ENCODE data around the gene HPCAL4. TPM values are rescaled to one million over a fixed set of nuclear protein-coding genes. Genes with fewer than 3 reads are reported as not detected.

Gene HPCAL4
- total and polyA plus RNA-seq, 2 experiments from 2014 or later: 0.08 to 1.2 TPM

DNA sequence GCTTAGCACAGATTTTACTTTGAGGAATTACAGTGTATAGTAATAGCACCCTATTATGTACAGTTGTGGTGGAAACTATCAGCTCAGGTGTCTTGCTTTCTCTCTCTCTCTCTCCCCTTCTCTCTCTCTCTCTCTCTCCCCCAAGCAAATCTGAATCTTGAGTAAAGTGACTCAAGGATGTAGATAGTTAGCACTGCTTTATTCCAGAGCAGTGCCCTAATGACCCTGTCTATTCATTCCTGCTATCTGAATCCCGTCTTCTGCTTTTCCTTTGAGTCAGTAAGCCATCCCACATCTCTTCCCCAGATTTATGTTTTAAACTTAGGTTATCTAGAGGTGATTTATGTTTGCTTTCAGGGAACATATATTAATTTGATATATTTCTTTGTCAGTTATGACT is 5.2 kb upstream of the HPCAL4 start:
- H3K4me3 ChIP-seq: no peak overlapping the region
- TF ChIP-seq EZH2phosphoT487 (IDR thresholded peaks at IDR 0.05; ENCODE audit: unreplicated experiment) (no peak), NANOG (IDR thresholded peaks at IDR 0.05; ENCODE audit: borderline replicate concordance) (no peak), POLR2AphosphoS5 (IDR thresholded peaks at IDR 0.05; ENCODE audit: low read depth) (no peak), EZH2 (IDR thresholded peaks at IDR 0.05; ENCODE audit: low read depth, unreplicated experiment) (no peak), ZNF331 (CRISPR knock-in tag; IDR thresholded peaks at IDR 0.05; ENCODE audit: low read depth) (no peak), JUNB (IDR thresholded peaks at IDR 0.05; ENCODE audit: unreplicated experiment) (no peak), STAT1 (IDR thresholded peaks at IDR 0.05; ENCODE audit: unreplicated experiment) (no peak), CREB1 (CRISPR knock-in tag; IDR thresholded peaks at IDR 0.05; ENCODE audit: low read depth) (no peak), ZNF114 (CRISPR knock-in tag; IDR thresholded peaks at IDR 0.05) (no peak)
- TF ChIP-seq, protein P1, sequence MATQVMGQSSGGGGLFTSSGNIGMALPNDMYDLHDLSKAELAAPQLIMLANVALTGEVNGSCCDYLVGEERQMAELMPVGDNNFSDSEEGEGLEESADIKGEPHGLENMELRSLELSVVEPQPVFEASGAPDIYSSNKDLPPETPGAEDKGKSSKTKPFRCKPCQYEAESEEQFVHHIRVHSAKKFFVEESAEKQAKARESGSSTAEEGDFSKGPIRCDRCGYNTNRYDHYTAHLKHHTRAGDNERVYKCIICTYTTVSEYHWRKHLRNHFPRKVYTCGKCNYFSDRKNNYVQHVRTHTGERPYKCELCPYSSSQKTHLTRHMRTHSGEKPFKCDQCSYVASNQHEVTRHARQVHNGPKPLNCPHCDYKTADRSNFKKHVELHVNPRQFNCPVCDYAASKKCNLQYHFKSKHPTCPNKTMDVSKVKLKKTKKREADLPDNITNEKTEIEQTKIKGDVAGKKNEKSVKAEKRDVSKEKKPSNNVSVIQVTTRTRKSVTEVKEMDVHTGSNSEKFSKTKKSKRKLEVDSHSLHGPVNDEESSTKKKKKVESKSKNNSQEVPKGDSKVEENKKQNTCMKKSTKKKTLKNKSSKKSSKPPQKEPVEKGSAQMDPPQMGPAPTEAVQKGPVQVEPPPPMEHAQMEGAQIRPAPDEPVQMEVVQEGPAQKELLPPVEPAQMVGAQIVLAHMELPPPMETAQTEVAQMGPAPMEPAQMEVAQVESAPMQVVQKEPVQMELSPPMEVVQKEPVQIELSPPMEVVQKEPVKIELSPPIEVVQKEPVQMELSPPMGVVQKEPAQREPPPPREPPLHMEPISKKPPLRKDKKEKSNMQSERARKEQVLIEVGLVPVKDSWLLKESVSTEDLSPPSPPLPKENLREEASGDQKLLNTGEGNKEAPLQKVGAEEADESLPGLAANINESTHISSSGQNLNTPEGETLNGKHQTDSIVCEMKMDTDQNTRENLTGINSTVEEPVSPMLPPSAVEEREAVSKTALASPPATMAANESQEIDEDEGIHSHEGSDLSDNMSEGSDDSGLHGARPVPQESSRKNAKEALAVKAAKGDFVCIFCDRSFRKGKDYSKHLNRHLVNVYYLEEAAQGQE (IDR thresholded peaks at IDR 0.05; ENCODE audit: unreplicated experiment): no peak
- TF ChIP-seq, protein P2, sequence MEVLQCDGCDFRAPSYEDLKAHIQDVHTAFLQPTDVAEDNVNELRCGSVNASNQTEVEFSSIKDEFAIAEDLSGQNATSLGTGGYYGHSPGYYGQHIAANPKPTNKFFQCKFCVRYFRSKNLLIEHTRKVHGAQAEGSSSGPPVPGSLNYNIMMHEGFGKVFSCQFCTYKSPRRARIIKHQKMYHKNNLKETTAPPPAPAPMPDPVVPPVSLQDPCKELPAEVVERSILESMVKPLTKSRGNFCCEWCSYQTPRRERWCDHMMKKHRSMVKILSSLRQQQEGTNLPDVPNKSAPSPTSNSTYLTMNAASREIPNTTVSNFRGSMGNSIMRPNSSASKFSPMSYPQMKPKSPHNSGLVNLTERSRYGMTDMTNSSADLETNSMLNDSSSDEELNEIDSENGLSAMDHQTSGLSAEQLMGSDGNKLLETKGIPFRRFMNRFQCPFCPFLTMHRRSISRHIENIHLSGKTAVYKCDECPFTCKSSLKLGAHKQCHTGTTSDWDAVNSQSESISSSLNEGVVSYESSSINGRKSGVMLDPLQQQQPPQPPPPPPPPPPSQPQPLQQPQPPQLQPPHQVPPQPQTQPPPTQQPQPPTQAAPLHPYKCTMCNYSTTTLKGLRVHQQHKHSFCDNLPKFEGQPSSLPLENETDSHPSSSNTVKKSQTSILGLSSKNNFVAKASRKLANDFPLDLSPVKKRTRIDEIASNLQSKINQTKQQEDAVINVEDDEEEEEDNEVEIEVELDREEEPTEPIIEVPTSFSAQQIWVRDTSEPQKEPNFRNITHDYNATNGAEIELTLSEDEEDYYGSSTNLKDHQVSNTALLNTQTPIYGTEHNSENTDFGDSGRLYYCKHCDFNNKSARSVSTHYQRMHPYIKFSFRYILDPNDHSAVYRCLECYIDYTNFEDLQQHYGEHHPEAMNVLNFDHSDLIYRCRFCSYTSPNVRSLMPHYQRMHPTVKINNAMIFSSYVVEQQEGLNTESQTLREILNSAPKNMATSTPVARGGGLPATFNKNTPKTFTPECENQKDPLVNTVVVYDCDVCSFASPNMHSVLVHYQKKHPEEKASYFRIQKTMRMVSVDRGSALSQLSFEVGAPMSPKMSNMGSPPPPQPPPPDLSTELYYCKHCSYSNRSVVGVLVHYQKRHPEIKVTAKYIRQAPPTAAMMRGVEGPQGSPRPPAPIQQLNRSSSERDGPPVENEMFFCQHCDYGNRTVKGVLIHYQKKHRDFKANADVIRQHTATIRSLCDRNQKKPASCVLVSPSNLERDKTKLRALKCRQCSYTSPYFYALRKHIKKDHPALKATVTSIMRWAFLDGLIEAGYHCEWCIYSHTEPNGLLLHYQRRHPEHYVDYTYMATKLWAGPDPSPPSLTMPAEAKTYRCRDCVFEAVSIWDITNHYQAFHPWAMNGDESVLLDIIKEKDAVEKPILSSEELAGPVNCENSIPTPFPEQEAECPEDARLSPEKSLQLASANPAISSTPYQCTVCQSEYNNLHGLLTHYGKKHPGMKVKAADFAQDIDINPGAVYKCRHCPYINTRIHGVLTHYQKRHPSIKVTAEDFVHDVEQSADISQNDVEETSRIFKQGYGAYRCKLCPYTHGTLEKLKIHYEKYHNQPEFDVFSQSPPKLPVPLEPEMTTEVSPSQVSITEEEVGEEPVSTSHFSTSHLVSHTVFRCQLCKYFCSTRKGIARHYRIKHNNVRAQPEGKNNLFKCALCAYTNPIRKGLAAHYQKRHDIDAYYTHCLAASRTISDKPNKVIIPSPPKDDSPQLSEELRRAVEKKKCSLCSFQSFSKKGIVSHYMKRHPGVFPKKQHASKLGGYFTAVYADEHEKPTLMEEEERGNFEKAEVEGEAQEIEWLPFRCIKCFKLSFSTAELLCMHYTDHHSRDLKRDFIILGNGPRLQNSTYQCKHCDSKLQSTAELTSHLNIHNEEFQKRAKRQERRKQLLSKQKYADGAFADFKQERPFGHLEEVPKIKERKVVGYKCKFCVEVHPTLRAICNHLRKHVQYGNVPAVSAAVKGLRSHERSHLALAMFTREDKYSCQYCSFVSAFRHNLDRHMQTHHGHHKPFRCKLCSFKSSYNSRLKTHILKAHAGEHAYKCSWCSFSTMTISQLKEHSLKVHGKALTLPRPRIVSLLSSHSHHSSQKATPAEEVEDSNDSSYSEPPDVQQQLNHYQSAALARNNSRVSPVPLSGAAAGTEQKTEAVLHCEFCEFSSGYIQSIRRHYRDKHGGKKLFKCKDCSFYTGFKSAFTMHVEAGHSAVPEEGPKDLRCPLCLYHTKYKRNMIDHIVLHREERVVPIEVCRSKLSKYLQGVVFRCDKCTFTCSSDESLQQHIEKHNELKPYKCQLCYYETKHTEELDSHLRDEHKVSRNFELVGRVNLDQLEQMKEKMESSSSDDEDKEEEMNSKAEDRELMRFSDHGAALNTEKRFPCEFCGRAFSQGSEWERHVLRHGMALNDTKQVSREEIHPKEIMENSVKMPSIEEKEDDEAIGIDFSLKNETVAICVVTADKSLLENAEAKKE (CRISPR knock-in tag; IDR thresholded peaks at IDR 0.05): no peak
- TF ChIP-seq, protein P3, sequence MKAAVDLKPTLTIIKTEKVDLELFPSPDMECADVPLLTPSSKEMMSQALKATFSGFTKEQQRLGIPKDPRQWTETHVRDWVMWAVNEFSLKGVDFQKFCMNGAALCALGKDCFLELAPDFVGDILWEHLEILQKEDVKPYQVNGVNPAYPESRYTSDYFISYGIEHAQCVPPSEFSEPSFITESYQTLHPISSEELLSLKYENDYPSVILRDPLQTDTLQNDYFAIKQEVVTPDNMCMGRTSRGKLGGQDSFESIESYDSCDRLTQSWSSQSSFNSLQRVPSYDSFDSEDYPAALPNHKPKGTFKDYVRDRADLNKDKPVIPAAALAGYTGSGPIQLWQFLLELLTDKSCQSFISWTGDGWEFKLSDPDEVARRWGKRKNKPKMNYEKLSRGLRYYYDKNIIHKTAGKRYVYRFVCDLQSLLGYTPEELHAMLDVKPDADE (IDR thresholded peaks at IDR 0.05): no peak
- TF ChIP-seq, protein P4, sequence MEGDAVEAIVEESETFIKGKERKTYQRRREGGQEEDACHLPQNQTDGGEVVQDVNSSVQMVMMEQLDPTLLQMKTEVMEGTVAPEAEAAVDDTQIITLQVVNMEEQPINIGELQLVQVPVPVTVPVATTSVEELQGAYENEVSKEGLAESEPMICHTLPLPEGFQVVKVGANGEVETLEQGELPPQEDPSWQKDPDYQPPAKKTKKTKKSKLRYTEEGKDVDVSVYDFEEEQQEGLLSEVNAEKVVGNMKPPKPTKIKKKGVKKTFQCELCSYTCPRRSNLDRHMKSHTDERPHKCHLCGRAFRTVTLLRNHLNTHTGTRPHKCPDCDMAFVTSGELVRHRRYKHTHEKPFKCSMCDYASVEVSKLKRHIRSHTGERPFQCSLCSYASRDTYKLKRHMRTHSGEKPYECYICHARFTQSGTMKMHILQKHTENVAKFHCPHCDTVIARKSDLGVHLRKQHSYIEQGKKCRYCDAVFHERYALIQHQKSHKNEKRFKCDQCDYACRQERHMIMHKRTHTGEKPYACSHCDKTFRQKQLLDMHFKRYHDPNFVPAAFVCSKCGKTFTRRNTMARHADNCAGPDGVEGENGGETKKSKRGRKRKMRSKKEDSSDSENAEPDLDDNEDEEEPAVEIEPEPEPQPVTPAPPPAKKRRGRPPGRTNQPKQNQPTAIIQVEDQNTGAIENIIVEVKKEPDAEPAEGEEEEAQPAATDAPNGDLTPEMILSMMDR (conservative IDR thresholded peaks at IDR 0.05; ENCODE audit: low read depth in 2 of 2): no peak
- no peak overlapping the region for H3K4me2 ChIP-seq
- H3K4me3 Mint-ChIP-seq: no peak overlapping the region
- peaks cover 98% of the 10 kb centered on the region for H3K27me3 ChIP-seq (ENCODE audit: insufficient read depth)
- H3K36me3 ChIP-seq (ENCODE audit: insufficient read depth): no peaks in the 10 kb centered on the region
- H3K79me2 ChIP-seq (replicated peaks; ENCODE audit: insufficient read depth): no peaks in the 10 kb centered on the region
- H3K27me3 Mint-ChIP-seq (ENCODE audit: insufficient read depth, low read depth, poor library complexity): peaks cover 95% of the 10 kb centered on the region
- H3K27ac Mint-ChIP-seq: no peak overlapping the region
- ATAC-seq (no peak), DNase-seq (ENCODE audit: low spot score) (no peak)
- no peaks in the 10 kb centered on the region for H3F3A ChIP-seq (replicated peaks; ENCODE audit: low read depth)
- no peaks in the 10 kb centered on the region for H4K20me1 ChIP-seq (replicated peaks; ENCODE audit: insufficient read depth)
- H3K4me1 Mint-ChIP-seq: peaks cover 27% of the 10 kb centered on the region
- no peaks in the 10 kb centered on the region; the same call in 2 of the 3 replicates for H3K36me3 Mint-ChIP-seq (ENCODE audit: low read depth)
- no peak overlapping the region for H3K27ac ChIP-seq (ENCODE audit: low read depth)
- no peaks in the 10 kb centered on the region for H3K9me2 ChIP-seq (ENCODE audit: insufficient read depth)
- no peak overlapping the region for H2AFZ ChIP-seq
- H3K4me1 ChIP-seq (ENCODE audit: insufficient read depth): peaks cover 14% of the 10 kb centered on the region
- peaks cover 7% of the 10 kb centered on the region; the same call in 2 of the 3 replicates for H3K9me3 Mint-ChIP-seq

All from GM23338 (cell line).